ENCODE data around the gene NOL11.
"Not testable (repeated sequence)": the region's sequence is repeated elsewhere in the genome, so short reads cannot be mapped to it uniquely, and the experiment has no call there.

NOL11 gene

GRCh38 chr17:67756766-67757165 lies 39.0 kb downstream of the NOL11 start:
- not testable (repeated sequence) for DNase-seq

GRCh38 chr17:67759355-67760171 lies 41.8 kb downstream of the NOL11 start:
- no peak for DNase-seq

- DNase-seq, result no peak
Observed at GRCh38 chr17:67765623-67766022, 47.9 kb downstream of the NOL11 start.

GRCh38 chr17:67769231-67769630 lies 51.5 kb downstream of the NOL11 start:
- DNase-seq, result no peak

GRCh38 chr17:67770539-67770938 lies 52.8 kb downstream of the NOL11 start:
- DNase-seq, result no peak

- DNase-seq, result no peak
Observed at GRCh38 chr17:67772679-67773078, 54.9 kb downstream of the NOL11 start.

GRCh38 chr17:67773246-67773645 lies 55.5 kb downstream of the NOL11 start:
- no peak for DNase-seq

GRCh38 chr17:67779098-67779672 lies 61.4 kb downstream of the NOL11 start:
- DNase-seq, result peak; percentile 58

GRCh38 chr17:67784364-67785121 lies 66.8 kb downstream of the NOL11 start:
- no peak for DNase-seq

- no peak for DNase-seq
Observed at GRCh38 chr17:67785122-67785477, 67.4 kb downstream of the NOL11 start.

GRCh38 chr17:67785504-67785903 lies 67.8 kb downstream of the NOL11 start:
- DNase-seq, result no peak

Measured in NCI-H146 (cell line).